HG02981 (cell line): ENCODE results near the gene KAT5.
"Not testable (repeated sequence)": the region's sequence is repeated elsewhere in the genome, so short reads cannot be mapped to it uniquely, and the experiment has no call there.

Experiments
- ATAC-seq: cut with Tn5 transposase; IDR thresholded peaks from one replicate; pipeline ENCODE4 v1.9.1; 2021; ENCODE audit warnings: mild to moderate bottlenecking, moderate library complexity; ENCODE audit not compliant: unreplicated experiment

Gene KAT5

GRCh38 chr11:65711785-65712632, at the start of gene KAT5:
Gene KAT5, plus strand, starts transcription at chr11:65712252. Its CDS starts 16 bp downstream, at chr11:65712268.
- peak; percentile 81 for ATAC-seq

DNA sequence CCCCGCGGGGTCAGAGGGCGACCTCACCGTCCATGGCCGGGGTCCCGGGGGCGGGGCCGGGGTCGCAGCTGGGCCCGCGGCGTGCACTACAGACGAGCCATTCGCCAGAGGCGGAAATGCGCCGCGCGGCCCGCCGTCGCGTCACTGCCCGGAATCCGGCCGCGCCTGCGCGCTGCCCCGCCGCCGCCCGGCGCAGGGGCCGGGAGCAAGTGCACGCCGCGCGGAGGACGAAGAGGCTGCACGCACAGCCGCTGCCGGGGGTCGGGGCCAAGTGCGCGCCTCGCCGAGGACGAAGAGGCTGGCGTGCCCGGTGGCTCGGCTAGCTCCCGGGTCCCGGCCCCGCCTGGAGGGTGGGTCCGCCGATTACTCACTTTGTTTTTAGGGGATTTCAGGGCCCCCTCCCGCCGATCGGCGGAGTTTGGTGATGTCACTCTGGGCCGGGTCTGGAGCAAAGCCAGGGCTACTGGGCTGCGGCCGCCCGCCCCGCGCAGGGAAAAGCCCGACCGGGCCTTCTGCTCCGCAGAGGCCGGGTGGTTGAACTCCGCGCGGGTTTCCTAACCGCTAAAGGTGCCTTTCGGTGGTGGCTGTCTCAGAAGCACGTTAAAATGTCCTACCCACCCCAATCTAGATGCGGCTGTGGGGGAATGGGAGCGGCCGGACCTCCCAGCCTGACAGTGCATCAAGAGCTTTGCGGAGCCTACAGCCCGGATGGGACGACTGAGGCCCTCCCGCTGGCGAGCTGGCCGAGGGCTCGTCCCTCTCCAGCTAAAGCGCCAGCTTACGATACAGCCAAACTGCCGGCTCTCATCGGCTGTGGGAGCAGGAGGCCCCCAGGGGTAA, 49.0 kb upstream of the KAT5 start, which contains the start of gene RELA:
Gene RELA, minus strand, starts transcription at position 118 of the 840 bp plus-strand sequence. Its CDS starts 84 bp downstream, at position 34.
- ATAC-seq, result peak; percentile 73

- ATAC-seq, result peak; percentile 10
These were observed 48.3 kb upstream of the KAT5 start for GRCh38 chr11:65663639-65664200.

DNA sequence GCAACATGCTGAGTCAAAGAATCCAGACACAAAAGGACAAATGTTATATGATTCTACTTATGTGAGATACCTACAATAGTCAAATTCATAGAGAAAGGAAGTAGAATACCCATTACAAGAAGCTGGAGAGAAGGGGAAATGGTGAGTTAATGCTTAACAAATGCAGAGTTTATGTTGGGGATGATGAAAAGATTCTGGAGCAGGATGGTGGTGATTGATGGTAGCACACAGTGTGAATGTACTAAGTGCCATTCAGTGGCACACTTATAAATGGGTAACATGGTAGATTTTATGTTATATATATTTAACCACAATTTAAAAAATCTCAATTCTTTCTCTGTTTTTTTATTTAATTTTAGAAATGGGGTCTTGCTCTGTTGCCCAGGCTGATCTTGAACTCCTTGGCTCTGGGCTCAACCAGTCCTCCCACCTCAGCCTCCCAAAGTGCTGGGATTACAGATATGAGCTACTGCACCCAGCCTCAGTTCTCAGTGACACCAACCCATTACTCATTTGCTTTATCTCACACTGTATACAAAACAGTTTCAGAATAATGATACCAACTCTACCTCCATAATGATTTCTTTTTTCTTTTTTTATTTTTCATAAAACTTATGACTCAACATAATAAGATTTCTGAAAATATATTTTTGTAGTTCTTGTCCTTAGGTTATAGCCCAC, 39.7 kb upstream of the KAT5 start:
- ATAC-seq, result no peak

- no peak for ATAC-seq
These were observed 39.1 kb upstream of the KAT5 start for GRCh38 chr11:65672982-65673381.

DNA sequence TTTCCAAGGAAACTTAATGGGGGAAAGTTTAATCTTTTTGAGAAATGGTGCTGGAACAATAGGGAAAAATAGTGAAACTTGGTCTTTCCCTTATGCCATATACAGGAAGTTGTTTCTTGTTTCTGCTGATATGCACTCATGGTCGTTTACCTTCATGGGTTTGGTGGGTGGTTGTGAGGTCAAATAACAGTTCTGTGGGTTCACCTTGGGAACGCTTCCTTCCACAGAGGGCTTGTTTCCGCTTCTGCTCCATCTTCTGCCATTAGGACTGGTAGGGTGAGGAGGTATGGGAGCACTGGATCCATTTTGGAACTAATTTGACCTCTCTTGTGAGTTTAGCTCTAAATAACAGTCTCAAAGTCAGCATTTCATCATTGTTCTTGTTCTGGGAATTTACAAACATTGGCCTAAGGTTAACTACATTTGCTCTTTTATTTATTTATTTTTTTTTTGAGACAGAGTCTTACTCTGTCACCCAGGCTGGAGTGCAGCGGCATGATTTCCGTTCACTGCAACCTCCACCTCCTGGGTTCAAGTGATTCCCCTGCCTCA, 31.8 kb upstream of the KAT5 start:
- ATAC-seq, result no peak

DNA sequence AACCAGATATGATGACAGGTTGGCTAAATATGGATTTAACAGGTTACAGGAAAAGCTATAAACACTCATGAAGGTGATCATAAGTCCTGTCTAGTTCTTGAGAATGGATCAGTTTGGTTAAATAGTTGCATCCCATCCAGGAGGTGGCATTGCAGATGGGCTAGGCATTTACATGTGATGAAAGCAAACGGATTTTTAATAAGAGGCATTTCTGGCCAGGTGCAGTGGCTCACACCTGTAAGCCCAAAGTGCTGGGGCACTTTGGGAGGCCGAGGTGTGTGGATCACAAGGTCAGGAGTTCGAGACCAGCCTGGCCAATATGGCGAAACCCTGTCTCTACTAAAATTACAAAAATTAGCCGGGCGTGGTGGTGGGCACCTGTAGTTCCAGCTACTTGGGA, 28.6 kb upstream of the KAT5 start:
- ATAC-seq, result not testable (repeated sequence)

DNA sequence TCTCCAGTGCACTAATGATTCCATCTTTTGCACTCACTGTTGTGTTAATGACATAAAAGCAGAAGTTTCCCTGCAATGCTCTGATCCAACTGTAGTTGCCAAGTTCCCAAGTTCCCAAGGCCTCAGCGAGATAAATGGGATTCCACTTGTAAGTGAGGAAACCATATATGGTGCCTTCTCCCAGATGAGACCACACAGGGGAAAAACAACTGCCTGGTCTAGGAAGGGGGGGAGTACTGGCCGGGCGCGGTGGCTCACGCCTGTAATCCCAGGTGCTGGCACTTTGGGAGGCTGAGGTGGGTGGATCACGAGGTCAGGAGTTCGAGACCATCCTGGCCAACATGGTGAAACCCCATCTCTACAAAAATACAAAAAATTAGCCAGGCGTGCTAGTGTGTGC, 26.1 kb upstream of the KAT5 start:
- ATAC-seq, result no peak

DNA sequence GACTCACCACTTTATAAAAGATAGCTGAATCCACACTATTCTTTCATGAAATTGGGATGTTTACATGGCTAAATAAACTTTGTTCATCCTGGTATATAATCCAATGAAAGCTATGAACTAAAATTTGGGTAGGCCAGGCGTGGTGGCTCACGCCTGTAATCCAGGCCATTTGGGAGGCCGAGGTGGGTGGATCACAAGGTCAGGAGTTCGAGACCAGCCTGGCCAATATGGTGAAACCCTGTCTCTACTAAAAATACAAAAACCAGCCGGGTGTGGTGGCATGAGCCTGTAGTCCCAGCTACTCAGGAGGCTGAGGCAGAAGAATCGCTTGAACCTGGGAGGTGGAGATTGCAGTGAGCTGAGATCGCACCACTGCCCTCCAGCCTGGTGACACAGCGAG, 20.2 kb upstream of the KAT5 start:
- ATAC-seq, result not testable (repeated sequence)

DNA sequence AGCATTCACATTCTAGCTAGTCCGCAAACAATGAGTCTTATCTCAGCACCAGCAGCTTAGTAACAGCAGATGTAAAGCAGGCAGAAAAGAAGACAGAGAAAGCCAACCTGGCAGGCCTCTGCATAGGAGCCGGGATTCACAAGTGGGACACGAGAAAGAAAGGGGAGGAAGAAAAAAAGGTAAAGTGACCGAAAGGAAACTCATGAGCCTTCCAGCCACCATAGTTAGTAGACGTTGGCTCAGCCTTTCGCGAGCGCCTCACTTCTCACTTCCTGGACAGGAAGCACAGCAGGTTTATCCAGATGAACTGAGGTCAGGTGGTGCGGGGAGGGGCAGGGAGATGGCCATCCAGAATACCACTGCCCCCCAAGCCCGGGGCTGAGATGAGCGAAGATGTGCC, 19.7 kb upstream of the KAT5 start:
- ATAC-seq, result no peak

- ATAC-seq, result no peak
These were observed 16.4 kb upstream of the KAT5 start for GRCh38 chr11:65695459-65696241.

GRCh38 chr11:65696802-65697552, 15.1 kb upstream of the KAT5 start:
- ATAC-seq, result no peak

GRCh38 chr11:65698205-65698604, 13.8 kb upstream of the KAT5 start:
- ATAC-seq, result no peak

DNA sequence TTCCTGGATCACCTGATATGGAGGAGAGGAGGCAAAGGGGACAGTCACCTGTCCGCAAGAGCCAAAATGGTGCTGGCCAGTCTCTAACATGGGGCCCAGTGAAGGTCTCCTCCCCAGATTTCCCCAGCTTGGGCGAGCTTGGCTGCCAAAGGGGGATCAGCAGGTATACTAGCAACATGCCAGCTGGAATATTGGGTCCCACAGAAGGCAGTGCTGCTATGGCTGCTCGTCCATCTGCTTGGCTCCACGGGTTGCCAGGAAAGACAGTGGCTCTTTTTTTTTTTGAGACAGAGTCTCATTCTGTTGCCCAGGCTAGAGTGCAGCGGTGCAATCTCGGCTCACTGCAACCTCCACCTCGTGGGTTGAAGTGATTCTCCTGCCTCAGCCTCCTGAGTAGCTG, 12.7 kb upstream of the KAT5 start:
- ATAC-seq, result no peak

GRCh38 chr11:65700399-65700798, 11.7 kb upstream of the KAT5 start:
- ATAC-seq, result no peak

- no peak for ATAC-seq
These were observed 10.4 kb upstream of the KAT5 start for GRCh38 chr11:65701686-65702085.

- ATAC-seq, result no peak
These were observed 8.2 kb upstream of the KAT5 start for GRCh38 chr11:65703846-65704245.

DNA sequence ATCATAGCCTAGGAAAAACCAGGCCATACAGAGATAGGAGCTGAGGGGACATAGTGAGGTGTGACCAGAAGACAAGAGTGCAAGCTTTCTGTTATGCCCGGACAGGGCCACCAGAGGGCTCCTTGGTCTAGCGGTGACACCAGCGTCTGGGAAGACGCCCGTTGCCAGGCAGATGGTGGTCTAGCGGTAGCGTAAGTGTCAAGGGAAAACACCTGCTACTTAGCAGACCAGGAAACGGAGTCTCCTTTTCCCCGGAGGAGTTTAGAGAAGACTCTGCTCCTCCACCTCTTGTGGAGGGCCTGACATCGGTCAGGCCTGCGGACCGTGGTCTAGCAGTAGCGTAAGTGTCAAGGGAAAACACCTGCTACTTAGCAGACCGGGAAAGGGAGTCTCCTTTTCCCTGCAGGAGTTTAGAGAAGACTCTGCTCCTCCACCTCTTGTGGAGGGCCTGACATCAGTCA, 5.7 kb upstream of the KAT5 start:
- not testable (repeated sequence) for ATAC-seq

- not testable (repeated sequence) for ATAC-seq
These were observed 5.0 kb upstream of the KAT5 start for GRCh38 chr11:65707002-65707401.
